Pulmonary artery endothelial cell (primary cell): ENCODE results near the gene PLEKHG5. TPM values are rescaled to one million over a fixed set of nuclear protein-coding genes. Genes with fewer than 3 reads are reported as not detected.
"Not testable (repeated sequence)": the region's sequence is repeated elsewhere in the genome, so short reads cannot be mapped to it uniquely, and the experiment has no call there.

Source experiments
- DNase-seq: peaks from one replicate; pipeline ENCODE4 v3.0.0-alpha.2; 2011; ENCODE audit warnings: low read depth, low spot score
- total RNA-seq: library from RNA; depleted of rRNA; stranded (reverse); fragments of >200 nt; gene quantifications from 2 replicates; pipeline ENCODE4 v1.2.3, GENCODE V29; 2014

PLEKHG5 gene
- total RNA-seq, 1 donor from 2014 or later, result 41.3 TPM

DNA sequence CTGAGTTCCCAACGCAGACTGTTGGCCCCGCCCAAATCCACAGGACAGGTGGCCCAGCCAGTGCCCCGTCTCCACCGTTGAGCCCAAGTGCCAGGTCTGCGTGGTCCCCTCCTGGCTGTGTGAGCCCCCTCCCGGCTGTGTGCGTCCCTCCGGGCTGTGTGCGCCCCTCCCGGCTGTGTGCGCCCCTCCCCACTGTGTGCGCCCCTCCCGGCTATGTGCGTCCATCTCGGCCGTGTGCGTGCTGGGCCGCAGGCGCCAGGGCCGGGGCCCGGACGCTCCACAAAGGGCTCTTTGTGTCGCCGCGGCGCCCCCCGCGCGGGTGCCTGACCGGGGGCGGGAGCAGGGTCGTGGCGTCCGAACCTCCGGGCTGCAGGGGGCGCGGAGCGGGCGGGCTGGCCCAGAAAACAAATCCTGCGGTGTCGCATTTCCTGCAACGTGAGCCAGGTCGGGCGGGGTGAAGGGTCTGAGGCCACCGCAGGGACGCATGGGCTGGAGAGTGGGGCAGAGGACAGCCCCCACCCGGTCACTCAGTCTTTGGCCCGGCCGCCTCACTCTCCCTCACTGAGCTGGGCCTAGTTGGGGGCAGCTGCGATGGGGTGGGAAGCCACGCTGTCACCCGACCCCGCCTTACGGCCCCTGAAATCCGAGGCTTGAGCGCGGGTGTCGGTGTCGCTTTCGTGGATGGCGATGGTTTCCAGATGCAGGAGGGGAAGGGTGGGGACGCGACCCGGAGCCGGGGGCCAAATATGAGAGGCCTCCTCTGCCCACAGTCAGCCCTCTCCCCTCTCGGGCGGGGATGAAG lies 44.2 kb downstream of the PLEKHG5 start:
- DNase-seq, result no peak

GRCh38 chr1:6446665-6447015 lies 44.8 kb downstream of the PLEKHG5 start:
- DNase-seq, result no peak

DNA sequence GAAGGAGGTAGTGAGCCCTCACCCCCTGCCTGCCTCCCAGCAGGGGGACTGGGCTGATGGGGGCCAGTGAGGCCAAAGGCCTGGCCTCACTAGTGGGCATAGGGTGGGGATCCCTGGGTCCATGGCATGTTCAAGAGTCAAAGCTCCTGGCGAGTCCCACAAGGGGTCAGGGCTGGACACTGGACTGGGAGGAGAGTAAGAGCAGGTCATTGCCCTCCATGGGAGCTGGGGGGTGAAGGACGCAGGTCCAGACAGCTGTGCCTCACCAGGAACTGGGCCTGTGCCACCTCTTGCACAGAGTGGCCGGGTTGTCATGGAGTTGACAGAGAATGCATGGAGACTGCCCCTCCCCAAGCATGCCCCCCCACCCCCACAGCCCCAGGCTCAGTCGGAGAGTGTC lies 45.5 kb downstream of the PLEKHG5 start:
- not testable (repeated sequence) for DNase-seq

GRCh38 chr1:6445062-6445763 lies 46.3 kb downstream of the PLEKHG5 start:
- DNase-seq, result no peak

GRCh38 chr1:6444377-6444776 lies 47.1 kb downstream of the PLEKHG5 start:
- no peak for DNase-seq

GRCh38 chr1:6443339-6444115 lies 47.9 kb downstream of the PLEKHG5 start:
- no peak for DNase-seq

DNA sequence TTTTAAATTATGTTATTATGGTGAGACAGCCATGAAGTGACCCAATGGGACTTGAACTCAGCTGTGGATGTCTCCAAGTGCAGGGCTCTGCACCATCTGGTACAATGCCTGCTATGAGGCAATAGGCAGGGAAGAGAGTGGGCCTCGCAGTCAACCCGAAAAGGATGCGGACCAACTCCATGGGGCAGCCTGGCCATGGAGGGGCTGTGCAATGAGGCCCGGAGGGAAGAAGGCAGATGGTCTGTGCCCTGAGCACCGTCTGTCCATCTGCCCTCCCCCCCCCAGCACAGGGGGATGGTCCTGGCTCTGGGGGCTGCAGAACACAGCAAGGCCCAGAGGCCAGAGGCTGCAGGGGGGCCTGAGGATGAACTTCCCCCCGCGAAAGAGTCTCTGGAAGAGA lies 49.9 kb downstream of the PLEKHG5 start:
- no peak for DNase-seq

- DNase-seq, result no peak
Measured at GRCh38 chr1:6440198-6441126, 51.0 kb downstream of the PLEKHG5 start.

- DNase-seq, result no peak
Measured at GRCh38 chr1:6438047-6438525, 53.4 kb downstream of the PLEKHG5 start.

DNA sequence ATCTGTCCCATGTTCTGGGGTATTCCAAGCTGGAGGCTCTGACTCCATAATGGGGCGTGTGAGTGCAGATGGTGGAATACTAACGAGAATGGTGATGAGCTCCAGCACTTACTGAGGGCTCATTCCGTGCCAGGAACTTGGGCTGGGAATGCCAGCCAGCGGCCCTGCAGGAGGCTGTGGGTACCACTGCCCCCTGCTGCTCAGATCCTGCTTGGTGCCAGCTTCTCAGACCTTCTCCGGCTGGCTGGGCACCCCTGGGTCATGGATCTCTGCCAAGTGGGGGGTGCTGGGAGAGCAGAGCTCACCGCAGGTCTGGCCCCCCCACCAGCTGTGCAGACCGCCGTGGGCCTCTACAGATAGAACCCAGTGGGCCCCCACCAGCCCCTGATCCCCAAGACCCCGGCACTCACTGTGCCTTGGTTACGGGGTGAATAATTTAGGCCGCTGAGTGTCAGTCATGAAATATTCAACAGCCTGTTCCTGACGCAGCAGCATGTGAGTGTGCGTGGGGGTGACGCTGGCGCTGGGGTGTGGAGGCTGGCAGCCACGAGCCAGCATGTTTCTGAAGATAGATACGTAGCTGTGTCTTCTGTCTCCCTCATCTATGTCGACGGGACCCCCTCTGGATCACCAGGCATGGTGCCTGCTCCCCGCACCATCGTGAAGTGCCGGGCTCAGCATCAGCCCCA lies 54.3 kb downstream of the PLEKHG5 start:
- DNase-seq, result not testable (repeated sequence)

GRCh38 chr1:6436277-6436676 lies 55.2 kb downstream of the PLEKHG5 start:
- not testable (repeated sequence) for DNase-seq

- no peak for DNase-seq
Measured at GRCh38 chr1:6435547-6435946, 55.9 kb downstream of the PLEKHG5 start.

DNA sequence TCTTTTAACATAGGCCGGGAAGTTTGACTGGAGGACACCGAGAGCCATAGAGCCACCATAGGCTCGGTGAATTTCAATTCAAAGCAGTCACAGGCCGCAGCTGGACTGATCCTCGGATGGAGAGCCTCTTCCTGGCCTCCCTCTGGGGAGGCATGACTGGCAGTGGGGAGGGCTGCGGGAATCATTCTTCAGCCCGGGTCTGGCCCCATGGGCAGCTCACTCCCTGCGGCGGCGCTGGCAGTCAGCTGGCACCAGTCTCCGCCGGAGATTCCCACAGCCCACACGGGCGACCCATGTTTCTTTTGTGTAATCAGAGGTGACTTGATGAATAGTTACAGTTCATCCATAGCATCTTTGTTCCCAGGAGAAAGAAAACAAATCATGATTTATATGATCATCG lies 56.3 kb downstream of the PLEKHG5 start:
- no peak for DNase-seq

DNA sequence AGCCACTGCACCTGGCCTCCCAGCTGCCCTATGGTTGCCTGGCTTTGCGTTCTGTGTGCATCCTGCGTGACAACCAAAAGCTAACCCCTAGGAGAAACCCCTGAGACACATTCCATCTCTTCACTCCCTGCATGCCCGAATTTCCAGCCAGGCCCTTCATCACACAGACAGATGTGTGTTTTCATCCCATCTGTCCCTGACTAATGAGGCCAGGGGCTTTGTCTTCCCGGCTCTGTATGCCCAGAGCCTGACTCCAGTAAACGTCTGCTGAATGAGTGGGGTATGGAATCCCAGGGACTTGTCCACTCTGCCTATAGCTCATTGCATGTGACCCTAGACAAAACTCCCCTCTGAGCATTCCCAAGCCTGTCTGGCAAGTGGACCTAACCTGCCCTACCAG lies 57.3 kb downstream of the PLEKHG5 start:
- DNase-seq, result no peak

GRCh38 chr1:6431645-6432579 lies 59.6 kb downstream of the PLEKHG5 start:
- DNase-seq, result not testable (repeated sequence)

DNA sequence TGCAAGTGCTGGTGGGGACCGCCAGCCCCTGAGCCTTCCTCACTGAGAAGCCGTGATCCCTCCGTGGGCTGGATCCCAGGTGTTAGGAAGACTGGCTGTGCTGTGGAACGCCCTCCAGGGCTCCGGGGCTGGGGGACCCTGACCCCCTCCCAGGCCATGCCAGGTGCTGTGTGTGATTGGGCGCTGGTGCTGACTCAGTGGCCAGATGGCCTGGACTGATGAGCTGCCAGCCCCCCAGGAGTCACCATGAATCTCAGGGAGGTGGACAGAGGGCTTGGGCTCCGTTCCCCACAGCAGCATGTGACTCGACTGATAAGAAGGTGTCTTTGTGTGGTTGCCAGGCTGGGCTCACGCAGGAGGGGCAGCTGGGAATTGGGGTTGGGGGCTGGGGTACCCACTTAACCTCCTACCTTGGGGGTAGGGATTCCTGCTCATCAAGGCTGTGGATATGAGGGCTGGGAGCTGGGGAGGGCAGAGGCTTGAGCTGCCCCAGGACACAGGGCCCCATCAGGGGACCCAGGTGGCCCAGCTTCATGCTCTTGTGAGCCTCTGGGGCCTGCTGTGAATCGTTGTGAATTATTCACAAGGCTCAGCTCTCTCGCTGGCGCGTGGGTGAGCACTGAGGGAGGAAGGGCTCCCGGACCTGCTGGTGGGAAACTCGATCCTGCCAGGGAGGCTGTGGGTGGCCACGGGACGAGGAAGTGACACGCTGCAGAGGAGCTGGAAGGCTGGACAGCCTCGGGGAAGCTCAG lies 61.6 kb downstream of the PLEKHG5 start:
- not testable (repeated sequence) for DNase-seq

GRCh38 chr1:6428453-6428852 lies 63.0 kb downstream of the PLEKHG5 start:
- not testable (repeated sequence) for DNase-seq
